Hepatocyte (in vitro differentiated cells): ENCODE measurements around the gene SOWAHA.

Source experiments
- EZH2 ChIP-seq: fragments of 200-600 bp; sonication (generic); IDR thresholded peaks from 2 replicates; pipeline ENCODE4 v1.6.1; 2016; ENCODE audit warnings: antibody characterized with exemption, mild to moderate bottlenecking, borderline replicate concordance
- EZH2phosphoT487 ChIP-seq: fragments of 200-600 bp; sonication (generic); IDR thresholded peaks from one replicate; pipeline ENCODE4 v1.6.1; 2018; ENCODE audit warnings: antibody characterized with exemption, mild to moderate bottlenecking, low read depth, moderate library complexity; ENCODE audit not compliant: unreplicated experiment, severe bottlenecking
- TF ChIP-seq, protein P1 (sequence below): fragments of 200-600 bp; sonication (generic); IDR thresholded peaks from 2 replicates; pipeline ENCODE4 v1.5.1; 2016; ENCODE audit warnings: antibody characterized with exemption, mild to moderate bottlenecking; ENCODE audit not compliant: poor library complexity

DNA sequence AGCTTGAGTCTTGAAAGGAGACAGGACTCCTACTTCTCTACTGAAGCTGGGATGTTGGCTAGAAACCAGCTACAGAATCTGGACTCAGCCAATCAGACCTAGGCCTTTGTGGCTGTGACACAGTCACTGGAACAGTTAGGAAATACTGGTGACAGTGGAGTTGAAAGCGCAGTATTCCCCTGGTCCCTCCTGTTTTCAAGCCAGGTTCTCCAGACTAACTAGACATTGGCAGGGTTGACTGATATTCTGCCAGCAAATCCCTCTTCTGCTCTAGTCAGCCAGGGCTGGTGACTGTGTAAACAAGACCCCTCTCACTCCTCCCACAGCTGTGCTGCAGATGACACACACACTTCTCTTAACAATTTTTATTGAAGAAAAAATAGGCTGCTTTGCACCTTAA is 8.7 kb downstream of the SOWAHA start:
- TF ChIP-seq, protein P1, sequence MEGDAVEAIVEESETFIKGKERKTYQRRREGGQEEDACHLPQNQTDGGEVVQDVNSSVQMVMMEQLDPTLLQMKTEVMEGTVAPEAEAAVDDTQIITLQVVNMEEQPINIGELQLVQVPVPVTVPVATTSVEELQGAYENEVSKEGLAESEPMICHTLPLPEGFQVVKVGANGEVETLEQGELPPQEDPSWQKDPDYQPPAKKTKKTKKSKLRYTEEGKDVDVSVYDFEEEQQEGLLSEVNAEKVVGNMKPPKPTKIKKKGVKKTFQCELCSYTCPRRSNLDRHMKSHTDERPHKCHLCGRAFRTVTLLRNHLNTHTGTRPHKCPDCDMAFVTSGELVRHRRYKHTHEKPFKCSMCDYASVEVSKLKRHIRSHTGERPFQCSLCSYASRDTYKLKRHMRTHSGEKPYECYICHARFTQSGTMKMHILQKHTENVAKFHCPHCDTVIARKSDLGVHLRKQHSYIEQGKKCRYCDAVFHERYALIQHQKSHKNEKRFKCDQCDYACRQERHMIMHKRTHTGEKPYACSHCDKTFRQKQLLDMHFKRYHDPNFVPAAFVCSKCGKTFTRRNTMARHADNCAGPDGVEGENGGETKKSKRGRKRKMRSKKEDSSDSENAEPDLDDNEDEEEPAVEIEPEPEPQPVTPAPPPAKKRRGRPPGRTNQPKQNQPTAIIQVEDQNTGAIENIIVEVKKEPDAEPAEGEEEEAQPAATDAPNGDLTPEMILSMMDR = no peak
- TF ChIP-seq EZH2phosphoT487 (no peak), EZH2 (no peak)
